IPS-11a (cell line): ENCODE data around the gene ZC2HC1B.
"Not testable (repeated sequence)": the region's sequence is repeated elsewhere in the genome, so short reads cannot be mapped to it uniquely, and the experiment has no call there.

Experiments used
- H3K4me3 ChIP-seq: one replicate; pipeline ENCODE4 v1.5.1; 2013; ENCODE audit warnings: low read depth, low read length, control low read depth

The ZC2HC1B gene

GRCh38 chr6:143864234-143864633, at the start of gene ZC2HC1B:
Gene ZC2HC1B (plus strand): TSS chr6:143864474. CDS start chr6:143864540, 66 bp downstream.
- no peak within 1 kb of the TSS for H3K4me3 ChIP-seq

- no peak overlapping the region for H3K4me3 ChIP-seq
Observed at GRCh38 chr6:143817621-143818020, 46.7 kb upstream of the ZC2HC1B start.

- no peak overlapping the region for H3K4me3 ChIP-seq
Observed at GRCh38 chr6:143821359-143821758, 42.9 kb upstream of the ZC2HC1B start.

- H3K4me3 ChIP-seq, result no peak overlapping the region
Observed at GRCh38 chr6:143822584-143823024, 41.7 kb upstream of the ZC2HC1B start.

- H3K4me3 ChIP-seq, result no peak overlapping the region
Observed at GRCh38 chr6:143823548-143823947, 40.7 kb upstream of the ZC2HC1B start.

- no peak overlapping the region for H3K4me3 ChIP-seq
Observed at GRCh38 chr6:143828572-143828971, 35.7 kb upstream of the ZC2HC1B start.

GRCh38 chr6:143836150-143836549, 28.1 kb upstream of the ZC2HC1B start:
- no peak overlapping the region for H3K4me3 ChIP-seq

GRCh38 chr6:143838395-143838794, 25.9 kb upstream of the ZC2HC1B start:
- no peak overlapping the region for H3K4me3 ChIP-seq

- H3K4me3 ChIP-seq, result no peak overlapping the region
Observed at GRCh38 chr6:143839196-143839595, 25.1 kb upstream of the ZC2HC1B start.

GRCh38 chr6:143840595-143841265, 23.5 kb upstream of the ZC2HC1B start:
- H3K4me3 ChIP-seq, result no peak overlapping the region

- H3K4me3 ChIP-seq, result peak overlapping the region; percentile 99
Observed at GRCh38 chr6:143842461-143842901, 21.8 kb upstream of the ZC2HC1B start.

- H3K4me3 ChIP-seq, result peak within 1 kb of the TSS; percentile 99
Observed at GRCh38 chr6:143842902-143843676, 21.2 kb upstream of the ZC2HC1B start, which contains the start of gene LTV1. Gene LTV1 (plus strand): TSS chr6:143843338. CDS start chr6:143843478, 140 bp downstream.

GRCh38 chr6:143843677-143843999, 20.6 kb upstream of the ZC2HC1B start:
- H3K4me3 ChIP-seq, result peak overlapping the region; percentile 99

GRCh38 chr6:143844006-143844405, 20.3 kb upstream of the ZC2HC1B start:
- peak overlapping the region; percentile 99 for H3K4me3 ChIP-seq

GRCh38 chr6:143845033-143845432, 19.2 kb upstream of the ZC2HC1B start:
- H3K4me3 ChIP-seq, result no peak overlapping the region

- H3K4me3 ChIP-seq, result not testable (repeated sequence)
Observed at GRCh38 chr6:143851706-143852105, 12.6 kb upstream of the ZC2HC1B start.

GRCh38 chr6:143855057-143855456, 9.2 kb upstream of the ZC2HC1B start:
- H3K4me3 ChIP-seq, result not testable (repeated sequence)

GRCh38 chr6:143856762-143857161, 7.5 kb upstream of the ZC2HC1B start:
- H3K4me3 ChIP-seq, result not testable (repeated sequence)

GRCh38 chr6:143857651-143858050, 6.6 kb upstream of the ZC2HC1B start:
- H3K4me3 ChIP-seq, result no peak overlapping the region

GRCh38 chr6:143859891-143860660, 4.2 kb upstream of the ZC2HC1B start:
- no peak overlapping the region for H3K4me3 ChIP-seq

GRCh38 chr6:143863771-143864170, 503 bp upstream of the ZC2HC1B start:
- H3K4me3 ChIP-seq, result no peak overlapping the region
